Transverse colon (tissue), 4 donors: ENCODE data around the gene IKZF3. TPM values are rescaled to one million over a fixed set of nuclear protein-coding genes. Genes with fewer than 3 reads are reported as not detected.

ENCODE experiments used
- DNase-seq: peaks from one replicate; pipeline ENCODE4 v3.0.0-alpha.2; 2019
- H3K27ac ChIP-seq, 4 donors: fragments of 200-600 bp; sonication (generic); 2 replicates each; pipeline ENCODE4 v1.5.1; 2016 to 2018; ENCODE audit warnings: inconsistent platforms in 4 of 4
- H3K27me3 ChIP-seq: fragments of 200-600 bp; sonication (generic); 2 replicates; pipeline ENCODE4 v1.5.1; 2017; ENCODE audit warnings: inconsistent platforms
- H3K36me3 ChIP-seq, 4 donors: fragments of 200-600 bp; sonication (generic); 2 replicates each; pipeline ENCODE4 v1.5.1; 2017 to 2019; ENCODE audit warnings: inconsistent platforms in 4 of 4
- H3K4me1 ChIP-seq, 4 donors: fragments of 200-600 bp; sonication (generic); 2 replicates each; pipeline ENCODE4 v1.5.1; 2017 to 2020; ENCODE audit warnings: inconsistent platforms in 4 of 4
- H3K4me3 ChIP-seq, 4 donors: fragments of 200-600 bp; sonication (generic); 1 replicate in 1 of 4; 2 replicates in 3 of 4; pipeline versions ENCODE4 v1.5.1 to v1.6.1; 2017 to 2019; ENCODE audit warnings: inconsistent platforms in 4 of 4
- H3K9me3 ChIP-seq, 2 donors: fragments of 200-600 bp; sonication (generic); 2 replicates each; pipeline ENCODE4 v1.5.1; 2017 to 2019; ENCODE audit warnings: inconsistent platforms in 2 of 2
- EP300 ChIP-seq: sonication (generic); formaldehyde crosslinking; IDR thresholded peaks from one replicate; pipeline ENCODE4 v1.6.1; 2017; ENCODE audit warnings: antibody characterized with exemption, low read depth
- POLR2A ChIP-seq: fragments of 450-650 bp; IDR thresholded peaks from one replicate; pipeline ENCODE4 v1.6.1; 2016; ENCODE audit warnings: antibody characterized with exemption, mild to moderate bottlenecking, moderate library complexity
- POLR2AphosphoS5 ChIP-seq, 3 donors: sonication (generic); formaldehyde crosslinking; IDR thresholded peaks; one replicate each; pipeline ENCODE4 v1.6.1; 2016; ENCODE audit warnings: antibody characterized with exemption in 3 of 3
- WGBS, 2 donors: methylation state at CpG; one replicate each; pipeline ENCODE4 v1.1.5; 2018; ENCODE audit warnings: low coverage in 1 of 2; 5-methylcytosine and 5-hydroxymethylcytosine counted together
- in situ Hi-C, 4 donors: fragments of 200-750 bp; cut with MboI; loops; one replicate each; pipeline versions ENCODE4 v1.15.0 to v1.15.1; 2017; ENCODE audit warnings: low sequenced_read_pairs in 3 of 4, low pct_ligation_motif_present in 1 of 4, low pct_unique_long_range_greater_than_20kb in 1 of 4
- intact Hi-C: fragments of 100-400 bp; cut with DNase I; formaldehyde crosslinking; loops from one replicate; pipeline ENCODE4 v1.15.1; 2023; ENCODE audit warnings: low total_unique reads
- total RNA-seq, 4 donors: library from RNA; depleted of rRNA; stranded (reverse); fragments of >200 nt; gene quantifications; one replicate each; pipeline ENCODE4 v1.1.0, GENCODE V29; 2016
- TF ChIP-seq, protein P1 (sequence below), 5 experiments: fragments of 200-600 bp in 3 of 5; fragments of 450-650 bp in 2 of 5; sonication (generic) in 3 of 5; IDR thresholded peaks; 1 replicate in 2 of 5; 2 replicates in 3 of 5; pipeline ENCODE4 v1.5.1; 2016 to 2017; ENCODE audit warnings: antibody characterized with exemption in 5 of 5, inconsistent platforms in 3 of 5, mild to moderate bottlenecking in 2 of 5, moderate library complexity in 1 of 5

IKZF3 gene
- total RNA-seq, 4 donors from 2014 or later, result 2.2 to 13.5 (median 3.0) TPM

DNA sequence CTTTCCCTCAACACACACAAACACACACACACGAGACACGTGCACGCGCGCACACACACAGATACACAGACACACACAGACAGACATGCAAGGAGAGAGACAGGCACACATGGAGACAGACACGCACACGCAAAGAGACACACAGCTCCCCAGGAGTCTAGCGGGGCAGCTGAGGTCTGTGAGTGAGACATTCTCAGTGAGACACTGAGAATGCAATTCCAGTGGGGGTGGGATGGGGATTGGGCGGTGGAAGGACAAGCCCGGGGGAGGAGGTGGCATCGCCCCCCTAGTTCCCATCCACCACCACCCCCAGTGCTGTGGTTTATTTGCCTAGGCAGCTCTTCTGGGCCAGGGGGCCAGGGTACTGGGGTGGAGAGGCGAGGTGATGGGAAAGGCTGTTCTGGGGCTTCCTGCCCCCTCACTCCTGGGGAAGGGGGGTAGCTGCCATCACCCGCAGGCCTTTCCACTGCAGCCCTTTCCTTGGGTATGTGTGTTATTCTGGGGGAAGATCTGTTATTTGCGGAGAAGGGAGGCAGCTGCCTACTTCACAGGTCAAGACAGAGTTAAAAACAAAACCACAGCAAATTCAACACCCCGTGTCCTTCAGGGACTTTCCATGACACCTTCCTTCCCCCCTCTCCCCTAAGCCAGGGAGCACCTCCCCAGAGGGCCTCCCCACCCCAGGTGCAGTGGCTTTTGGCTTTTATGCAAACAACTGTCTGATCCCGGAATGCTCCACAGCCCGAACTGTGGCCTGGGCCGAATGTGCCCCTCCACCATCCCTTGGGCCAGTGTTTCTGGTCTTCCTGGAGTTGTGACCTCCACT lies 108.3 kb downstream of the IKZF3 start:
- in situ Hi-C loops, result loop anchor here in 2 of 4 donors (10.0 kb wide), 2 partner anchors 131 to 141 kb away; partner anchors contain the start of gene PPP1R1B (in 1 of the 2)

DNA sequence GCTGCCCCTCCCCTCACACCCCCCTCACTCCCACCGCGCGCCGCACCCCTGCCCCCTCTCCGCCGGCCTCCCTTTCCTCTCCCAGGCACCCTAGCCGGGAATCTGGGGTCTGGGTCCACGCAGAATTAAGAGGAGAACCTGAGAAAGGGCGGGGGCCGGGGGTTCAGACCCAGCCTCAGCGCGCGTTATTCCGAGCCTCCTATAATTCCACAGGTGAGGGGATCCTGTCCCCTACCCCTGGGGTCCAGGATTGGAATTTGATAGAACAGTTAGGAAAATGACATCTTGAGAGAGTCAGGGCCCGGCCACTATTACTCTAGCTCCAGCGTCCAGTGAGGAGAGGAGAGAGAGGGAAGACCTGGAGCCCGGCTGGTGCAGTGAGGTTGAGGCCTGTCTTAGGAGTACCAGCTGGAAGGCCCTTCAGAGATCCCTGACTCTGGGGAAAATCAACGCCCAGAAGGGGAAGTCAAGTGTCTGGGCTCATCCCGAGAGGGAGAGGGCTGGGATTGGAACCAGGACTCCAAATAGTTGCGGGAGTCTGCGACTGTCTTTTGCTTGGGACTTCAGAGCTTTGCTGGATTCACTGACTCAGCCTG lies 109.1 kb downstream of the IKZF3 start:
- no peaks in the 10 kb centered on the region for H3K36me3 ChIP-seq
- H3K9me3 ChIP-seq, result no peaks in the 10 kb centered on the region
- H3K27ac ChIP-seq, result peak overlapping the region; percentile 91 to 98 (median 96)
- TF ChIP-seq POLR2A (no peak), POLR2AphosphoS5 (IDR thresholded peaks at IDR 0.05) (no peak), EP300 (no peak)
- TF ChIP-seq, protein P1, sequence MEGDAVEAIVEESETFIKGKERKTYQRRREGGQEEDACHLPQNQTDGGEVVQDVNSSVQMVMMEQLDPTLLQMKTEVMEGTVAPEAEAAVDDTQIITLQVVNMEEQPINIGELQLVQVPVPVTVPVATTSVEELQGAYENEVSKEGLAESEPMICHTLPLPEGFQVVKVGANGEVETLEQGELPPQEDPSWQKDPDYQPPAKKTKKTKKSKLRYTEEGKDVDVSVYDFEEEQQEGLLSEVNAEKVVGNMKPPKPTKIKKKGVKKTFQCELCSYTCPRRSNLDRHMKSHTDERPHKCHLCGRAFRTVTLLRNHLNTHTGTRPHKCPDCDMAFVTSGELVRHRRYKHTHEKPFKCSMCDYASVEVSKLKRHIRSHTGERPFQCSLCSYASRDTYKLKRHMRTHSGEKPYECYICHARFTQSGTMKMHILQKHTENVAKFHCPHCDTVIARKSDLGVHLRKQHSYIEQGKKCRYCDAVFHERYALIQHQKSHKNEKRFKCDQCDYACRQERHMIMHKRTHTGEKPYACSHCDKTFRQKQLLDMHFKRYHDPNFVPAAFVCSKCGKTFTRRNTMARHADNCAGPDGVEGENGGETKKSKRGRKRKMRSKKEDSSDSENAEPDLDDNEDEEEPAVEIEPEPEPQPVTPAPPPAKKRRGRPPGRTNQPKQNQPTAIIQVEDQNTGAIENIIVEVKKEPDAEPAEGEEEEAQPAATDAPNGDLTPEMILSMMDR (IDR thresholded peaks at IDR 0.05), result no peak
- peaks cover 6 to 24% (median 14%) of the 10 kb centered on the region in 4 donors for H3K4me1 ChIP-seq
- intact Hi-C loops, result loop anchor here (10.0 kb wide), 1 partner anchor 120 kb away; the partner anchor contains the start of gene STARD3
- in situ Hi-C loops, result loop anchor here in 2 of 4 donors (10.0 kb wide), 2 partner anchors 130 to 140 kb away; partner anchors contain the start of gene PPP1R1B (in 1 of the 2)
- DNase-seq, result peak; percentile 35
- H3K27me3 ChIP-seq, result peaks cover 8% of the 10 kb centered on the region
- WGBS, 2 donors, result 19 to 29% methylated on average over 6 to 20 of the region's 21 CpGs
- H3K4me3 ChIP-seq, result peak overlapping the region; percentile 60 to 91 (median 71)

More for the DNA sequence above, 108.3 kb downstream of the IKZF3 start:
- WGBS, 2 donors, result 59 to 80% methylated on average over 8 to 18 of the region's 18 CpGs
- intact Hi-C loops, result loop anchor here (10.0 kb wide), 1 partner anchor 121 kb away; the partner anchor contains the start of gene STARD3
- Histone ChIP-seq H3K4me1 (peaks cover 6 to 21% (median 14%) of the 10 kb centered on the region in 4 donors), H3K4me3 (no peak overlapping the region), H3K9me3 (no peaks in the 10 kb centered on the region), H3K36me3 (no peaks in the 10 kb centered on the region), H3K27me3 (peaks cover 12% of the 10 kb centered on the region), H3K27ac (peak overlapping the region; percentile 91 to 98 (median 96))
- no peak for TF ChIP-seq POLR2AphosphoS5 (IDR thresholded peaks at IDR 0.05)
- no peak for TF ChIP-seq POLR2A
- no peak for TF ChIP-seq EP300
- TF ChIP-seq, protein P1 (IDR thresholded peaks at IDR 0.05), result no peak
- DNase-seq, result peak; percentile 69

DNA sequence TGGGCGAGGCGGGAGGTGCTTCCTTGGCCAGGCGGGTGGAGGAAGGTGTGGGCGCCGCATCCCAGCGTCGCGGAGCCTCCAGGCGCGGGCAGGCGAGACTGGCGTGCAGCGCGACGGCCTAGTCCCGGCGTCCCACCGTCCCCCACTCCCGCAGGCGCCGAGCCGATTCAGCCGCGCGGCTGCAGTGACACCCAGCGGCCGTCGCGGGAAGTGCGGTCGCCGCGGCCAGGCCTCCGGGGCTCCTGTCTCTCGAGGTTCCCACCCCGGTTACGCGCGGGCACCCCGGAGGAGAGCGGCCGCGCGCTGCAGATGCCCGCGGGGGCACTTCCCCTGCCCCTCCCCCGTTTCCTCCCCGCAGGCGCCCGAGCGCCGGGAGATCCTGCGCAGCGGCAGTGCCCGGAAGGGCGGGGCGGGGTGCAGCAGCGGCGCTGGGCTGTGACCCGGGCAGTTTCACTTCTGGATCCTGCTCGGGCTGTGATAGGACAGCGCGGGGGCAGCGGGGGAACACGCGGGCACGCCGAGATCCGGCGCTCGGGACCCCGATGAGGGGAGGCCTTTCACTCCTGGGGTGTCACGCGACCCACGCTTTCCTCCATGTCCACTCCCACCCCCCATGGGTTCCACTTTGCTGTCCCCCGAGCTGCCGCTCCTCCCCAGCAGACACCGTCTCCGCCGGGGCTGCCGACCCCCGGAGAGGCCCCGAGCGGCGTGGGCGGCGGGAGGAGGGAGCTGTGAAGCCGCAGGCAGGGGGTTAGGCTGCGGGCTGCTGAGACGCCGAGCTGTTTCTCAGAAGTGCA lies 109.8 kb downstream of the IKZF3 start:
- H3K4me1 ChIP-seq, result peaks cover 6 to 24% (median 14%) of the 10 kb centered on the region in 4 donors
- TF ChIP-seq POLR2AphosphoS5 (IDR thresholded peaks at IDR 0.05), result peak; percentile 84 to 89 (median 86)
- no peak for TF ChIP-seq EP300
- TF ChIP-seq POLR2A, result peak; percentile 86
- TF ChIP-seq, protein P1 (IDR thresholded peaks at IDR 0.05), result peak; percentile 94 to 99 (median 99)
- DNase-seq, result peak; percentile 97
- intact Hi-C loops (loop anchor here (10.0 kb wide), 1 partner anchor 120 kb away; the partner anchor contains the start of gene STARD3), in situ Hi-C loops (loop anchor here in 2 of 4 donors (10.0 kb wide), 2 partner anchors 130 to 140 kb away; partner anchors contain the start of gene PPP1R1B (in 1 of the 2))
- H3K27ac ChIP-seq, result peak overlapping the region; percentile 91 to 98 (median 96)
- 1% methylated on average over 75 of the region's 91 CpGs; no CpG with 5 or more reads in 1 of the 2 donors for WGBS, 2 donors
- H3K9me3 ChIP-seq, result no peaks in the 10 kb centered on the region
- peaks cover 4% of the 10 kb centered on the region for H3K27me3 ChIP-seq
- H3K36me3 ChIP-seq, result no peaks in the 10 kb centered on the region
- peak overlapping the region; percentile 60 to 91 (median 71) for H3K4me3 ChIP-seq
